ENCODE results near the gene IGFN1. TPM values are rescaled to one million over a fixed set of nuclear protein-coding genes. Genes with fewer than 3 reads are reported as not detected.

The IGFN1 gene
- total RNA-seq, 2 donors from 2014 or later: not detected

DNA sequence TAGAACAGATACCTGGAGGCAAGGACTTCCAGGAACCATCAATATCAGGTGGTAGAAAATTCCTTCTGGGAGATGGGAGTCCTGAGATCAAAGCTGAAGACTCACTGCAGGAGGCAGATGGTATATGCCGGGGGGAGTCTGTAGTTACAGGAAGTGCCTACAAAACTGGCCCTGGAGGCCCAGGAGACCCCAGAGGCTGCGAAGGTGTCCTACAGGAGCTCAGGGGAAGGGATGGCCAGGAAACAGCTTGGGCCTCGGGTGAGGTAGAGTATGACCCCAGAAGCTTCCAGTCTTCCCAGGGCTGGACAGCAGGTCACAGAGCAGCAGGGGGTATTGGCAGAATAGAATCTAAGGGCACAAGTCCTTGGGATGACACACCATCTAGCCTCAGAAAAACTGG, 16.4 kb downstream of the IGFN1 start:
- Mint-ChIP-seq H3K4me1 (peaks cover 5% of the 10 kb centered on the region), H3K27me3 (peaks cover 62% of the 10 kb centered on the region), H3K36me3 (ENCODE audit: low read depth) (peaks cover 7% of the 10 kb centered on the region), H3K27ac (no peak overlapping the region), H3K4me3 (no peak overlapping the region)
- DNase-seq (no peak), ATAC-seq (no peak)
- no peaks in the 10 kb centered on the region for H3K9me3 ChIP-seq (ENCODE audit: control insufficient read depth, low read length, poor library complexity, severe bottlenecking)

DNA sequence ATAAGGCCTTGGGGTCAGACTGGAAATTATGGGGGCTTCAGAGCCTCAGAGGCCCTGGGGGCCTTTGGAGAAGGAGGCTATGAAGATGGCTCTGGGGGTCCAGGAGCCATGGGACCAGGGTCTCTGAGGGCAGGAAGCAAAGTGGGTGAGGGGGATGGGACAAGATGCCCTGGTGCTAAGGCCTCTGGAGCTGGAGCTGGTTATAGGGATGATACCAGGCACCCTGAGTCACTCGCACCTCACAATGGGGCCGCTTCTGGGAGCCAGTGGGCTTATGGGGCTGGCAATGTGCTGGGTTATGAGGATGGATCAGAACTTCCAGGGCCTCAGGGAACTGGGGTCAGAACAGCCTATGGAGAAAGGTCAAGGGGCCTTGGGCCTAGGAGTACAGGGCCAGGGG, 17.6 kb downstream of the IGFN1 start:
- Mint-ChIP-seq H3K27me3 (peaks cover 73% of the 10 kb centered on the region), H3K4me3 (no peak overlapping the region), H3K36me3 (ENCODE audit: low read depth) (peaks cover 7% of the 10 kb centered on the region), H3K27ac (no peak overlapping the region), H3K4me1 (peaks cover 6% of the 10 kb centered on the region)
- no peaks in the 10 kb centered on the region for H3K9me3 ChIP-seq (ENCODE audit: control insufficient read depth, low read length, poor library complexity, severe bottlenecking)
- ATAC-seq: no peak
- no peak for DNase-seq

DNA sequence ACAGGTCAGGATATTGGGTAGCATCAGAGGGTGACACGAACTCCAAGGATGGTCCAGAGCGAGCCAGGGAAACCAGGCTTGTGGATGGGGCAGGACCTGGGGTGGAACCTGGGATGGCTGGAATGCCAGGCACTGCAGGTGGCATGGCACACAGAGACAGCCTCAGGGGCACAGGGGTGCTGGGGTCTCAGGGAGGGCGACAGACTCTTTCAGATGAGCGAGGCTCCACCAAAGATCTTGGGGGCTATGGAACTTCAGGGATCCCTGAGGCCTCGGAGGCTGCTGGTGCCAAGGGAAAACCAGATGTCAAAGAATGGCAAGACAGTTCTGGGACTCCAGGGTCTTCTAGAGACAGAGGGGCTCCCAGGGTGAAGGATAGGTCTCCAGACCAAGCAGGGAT, 21.4 kb downstream of the IGFN1 start:
- ATAC-seq: no peak
- Mint-ChIP-seq H3K27ac (no peak overlapping the region), H3K4me3 (no peak overlapping the region), H3K27me3 (peaks cover 59% of the 10 kb centered on the region), H3K4me1 (peaks cover 6% of the 10 kb centered on the region), H3K36me3 (ENCODE audit: low read depth) (peaks cover 5% of the 10 kb centered on the region)
- H3K9me3 ChIP-seq (ENCODE audit: control insufficient read depth, low read length, poor library complexity, severe bottlenecking): no peaks in the 10 kb centered on the region
- DNase-seq: no peak

DNA sequence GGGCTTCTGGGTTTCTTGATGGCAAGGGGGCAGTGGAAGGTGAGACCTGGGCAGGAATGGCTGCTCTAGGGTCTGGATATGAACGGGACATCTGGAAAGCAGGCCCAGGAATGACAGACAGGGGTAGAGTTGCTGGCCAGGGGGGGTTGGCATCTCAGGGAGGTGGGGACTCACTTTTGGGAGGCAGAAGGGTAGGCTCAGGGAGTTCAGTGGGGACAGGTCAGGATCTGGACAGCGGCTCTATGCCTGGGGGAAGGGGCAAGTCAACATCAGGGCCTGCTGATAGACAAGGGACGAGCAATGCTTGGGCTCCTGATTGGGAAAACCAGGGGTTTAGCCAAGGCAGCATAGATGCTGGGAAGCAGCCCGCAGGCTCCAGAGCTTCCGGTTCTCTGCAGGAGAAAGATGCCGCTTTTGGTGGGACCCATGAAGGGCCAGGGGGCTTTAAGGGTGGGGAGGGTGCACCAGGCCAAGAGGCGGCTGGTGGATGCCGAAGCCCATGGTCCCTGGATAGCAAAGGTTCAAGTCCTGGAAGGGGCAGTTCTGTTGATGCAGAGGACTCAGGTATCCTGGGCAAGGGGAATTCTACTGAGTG, 21.9 kb downstream of the IGFN1 start:
- DNase-seq (no peak), ATAC-seq (no peak)
- H3K27ac Mint-ChIP-seq: no peak overlapping the region
- no peak overlapping the region for H3K4me3 Mint-ChIP-seq
- peaks cover 5% of the 10 kb centered on the region for H3K36me3 Mint-ChIP-seq (ENCODE audit: low read depth)
- peaks cover 6% of the 10 kb centered on the region for H3K4me1 Mint-ChIP-seq
- H3K27me3 Mint-ChIP-seq: peaks cover 54% of the 10 kb centered on the region
- no peaks in the 10 kb centered on the region for H3K9me3 ChIP-seq (ENCODE audit: control insufficient read depth, low read length, poor library complexity, severe bottlenecking)

DNA sequence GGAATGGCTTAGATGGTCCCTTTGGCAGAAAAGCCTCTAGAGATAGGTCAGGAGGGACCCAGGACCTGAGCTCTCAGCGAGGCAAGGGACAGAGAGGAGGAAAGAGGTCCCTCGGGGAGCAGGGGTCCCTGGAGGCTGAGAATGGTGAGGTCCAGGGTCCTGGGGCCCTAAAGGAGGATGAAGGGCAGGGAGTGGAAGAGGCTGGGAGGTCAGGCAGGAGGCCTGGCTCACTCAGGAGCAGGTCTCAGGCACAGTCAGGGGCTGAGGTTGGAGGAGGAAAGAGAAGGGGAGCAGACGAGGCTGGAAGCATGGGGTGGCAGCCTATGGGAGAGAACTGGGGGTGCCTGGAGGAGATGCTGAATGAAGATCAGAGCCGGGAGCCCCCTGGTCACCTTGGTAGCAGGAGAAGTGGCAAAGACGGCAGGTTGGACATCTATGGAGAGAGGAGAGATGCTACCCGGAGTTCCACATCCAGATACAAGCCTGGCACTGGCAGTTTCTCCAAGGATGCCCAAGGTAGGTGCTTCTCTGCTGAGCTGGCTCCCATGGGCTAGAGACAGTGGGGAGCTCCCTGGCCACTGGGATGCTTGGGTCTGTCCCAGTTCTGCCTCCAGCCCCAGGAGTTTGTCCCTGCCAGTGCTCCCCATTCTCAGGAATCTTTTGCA, 22.6 kb downstream of the IGFN1 start:
- ATAC-seq (no peak), DNase-seq (no peak)
- no peak overlapping the region for H3K27ac Mint-ChIP-seq
- peaks cover 6% of the 10 kb centered on the region for H3K4me1 Mint-ChIP-seq
- H3K27me3 Mint-ChIP-seq: peaks cover 47% of the 10 kb centered on the region
- H3K9me3 ChIP-seq (ENCODE audit: control insufficient read depth, low read length, poor library complexity, severe bottlenecking): no peaks in the 10 kb centered on the region
- H3K36me3 Mint-ChIP-seq (ENCODE audit: low read depth): peaks cover 5% of the 10 kb centered on the region
- no peak overlapping the region for H3K4me3 Mint-ChIP-seq

DNA sequence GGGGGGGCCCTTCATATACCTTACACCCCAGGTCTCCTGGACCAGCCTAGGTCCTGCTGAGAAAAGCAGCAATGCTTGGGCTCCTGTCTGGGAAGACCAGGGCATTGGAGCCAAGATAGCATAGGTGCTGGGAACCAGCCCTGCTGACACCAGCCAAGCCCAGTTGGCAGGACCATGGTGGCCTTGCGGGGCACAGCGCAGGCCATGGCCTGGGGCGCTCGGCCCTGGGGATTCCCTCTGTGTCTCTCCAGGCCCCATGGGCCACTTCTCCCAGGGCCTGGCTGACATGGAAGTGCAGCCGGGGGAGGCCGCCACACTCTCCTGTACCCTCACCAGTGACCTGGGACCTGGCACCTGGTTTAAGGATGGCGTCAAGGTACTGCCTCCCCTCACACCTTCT, 23.3 kb downstream of the IGFN1 start:
- Mint-ChIP-seq H3K27me3 (peaks cover 40% of the 10 kb centered on the region), H3K4me1 (peaks cover 6% of the 10 kb centered on the region), H3K36me3 (ENCODE audit: low read depth) (peaks cover 5% of the 10 kb centered on the region), H3K4me3 (no peak overlapping the region), H3K27ac (no peak overlapping the region)
- no peak for DNase-seq
- H3K9me3 ChIP-seq (ENCODE audit: control insufficient read depth, low read length, poor library complexity, severe bottlenecking): no peaks in the 10 kb centered on the region
- no peak for ATAC-seq

DNA sequence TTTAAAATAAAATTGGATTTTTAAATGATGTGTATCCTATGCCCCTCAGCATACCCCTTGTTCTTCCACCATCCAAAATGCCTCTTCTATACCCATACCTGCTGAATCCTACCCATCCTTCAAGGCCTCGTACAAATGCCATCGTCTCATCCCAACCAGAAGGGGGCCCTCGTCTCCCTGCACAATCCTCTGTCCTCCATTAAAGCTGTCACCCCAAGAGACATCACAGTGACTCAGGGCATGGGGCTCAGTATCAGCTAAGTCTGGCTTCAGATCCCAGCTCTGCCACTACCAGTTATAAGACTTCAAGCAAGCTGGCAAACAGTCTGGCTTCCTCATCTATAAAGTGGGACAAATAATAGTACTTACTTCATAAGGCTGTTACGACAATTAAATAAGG, 23.8 kb downstream of the IGFN1 start:
- H3K4me3 Mint-ChIP-seq: no peak overlapping the region

DNA sequence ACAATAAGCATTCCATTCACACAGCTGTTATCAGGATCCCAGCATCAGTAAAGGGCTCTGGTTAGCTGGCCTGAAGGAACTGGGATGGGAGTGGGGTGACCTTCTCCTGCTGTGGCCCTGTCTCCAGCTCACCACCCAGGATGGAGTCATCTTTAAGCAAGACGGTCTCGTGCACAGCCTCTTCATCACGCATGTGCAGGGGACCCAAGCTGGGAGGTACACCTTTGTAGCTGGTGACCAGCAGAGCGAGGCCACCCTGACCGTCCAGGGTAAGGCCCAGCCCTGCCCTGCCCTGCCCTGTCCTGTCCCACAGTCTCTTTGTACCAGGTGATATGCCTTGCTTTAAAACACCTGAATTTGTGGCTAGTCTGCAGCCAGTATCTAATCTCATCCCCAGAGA, 24.3 kb downstream of the IGFN1 start:
- Mint-ChIP-seq H3K36me3 (ENCODE audit: low read depth) (peaks cover 2% of the 10 kb centered on the region), H3K4me3 (no peak overlapping the region), H3K27me3 (peaks cover 32% of the 10 kb centered on the region), H3K4me1 (peaks cover 6% of the 10 kb centered on the region), H3K27ac (no peak overlapping the region)
- no peak for ATAC-seq
- H3K9me3 ChIP-seq (ENCODE audit: control insufficient read depth, low read length, poor library complexity, severe bottlenecking): no peaks in the 10 kb centered on the region
- no peak for DNase-seq

More for the DNA sequence above, 23.8 kb downstream of the IGFN1 start:
- H3K36me3 Mint-ChIP-seq (ENCODE audit: low read depth): peaks cover 3% of the 10 kb centered on the region
- DNase-seq: no peak
- peaks cover 6% of the 10 kb centered on the region for H3K4me1 Mint-ChIP-seq
- peaks cover 35% of the 10 kb centered on the region for H3K27me3 Mint-ChIP-seq
- no peak overlapping the region for H3K27ac Mint-ChIP-seq
- no peak for ATAC-seq
- no peaks in the 10 kb centered on the region for H3K9me3 ChIP-seq (ENCODE audit: control insufficient read depth, low read length, poor library complexity, severe bottlenecking)

DNA sequence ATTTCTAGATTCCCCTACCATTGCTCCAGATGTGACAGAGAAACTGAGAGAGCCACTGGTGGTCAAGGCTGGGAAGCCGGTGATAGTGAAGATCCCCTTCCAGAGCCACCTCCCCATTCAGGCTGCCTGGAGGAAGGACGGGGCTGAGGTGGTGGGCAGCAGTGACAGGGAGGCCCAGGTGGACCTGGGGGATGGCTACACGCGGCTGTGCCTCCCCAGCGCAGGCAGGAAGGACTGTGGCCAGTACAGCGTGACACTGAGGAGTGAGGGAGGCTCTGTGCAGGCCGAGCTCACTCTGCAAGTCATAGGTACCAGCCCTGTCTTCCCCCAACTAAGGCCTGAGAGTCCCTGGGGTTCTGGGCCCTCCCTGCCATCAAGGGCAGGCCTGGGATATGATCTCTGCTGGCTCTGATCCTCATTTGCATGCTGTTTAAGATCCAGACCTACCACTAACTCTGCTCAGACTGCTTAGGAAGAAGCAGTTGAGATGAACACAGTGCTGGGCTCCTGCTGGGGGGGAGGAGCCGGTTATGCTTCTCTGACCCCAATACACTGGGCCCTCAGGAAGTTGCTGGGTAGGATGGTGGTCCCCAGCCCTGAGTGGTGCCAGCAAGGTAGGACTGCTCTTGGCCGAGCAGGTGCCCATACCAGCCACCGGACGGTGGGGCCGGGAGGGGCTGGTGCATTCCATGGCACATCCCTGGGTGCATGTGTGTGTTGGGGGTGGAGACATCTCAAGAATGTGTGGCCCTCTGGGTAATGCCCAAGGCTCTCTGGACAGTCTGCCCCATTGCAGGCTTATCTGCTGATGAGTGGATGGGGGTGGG, 25.1 kb downstream of the IGFN1 start:
- DNase-seq (no peak), ATAC-seq (no peak)
- Mint-ChIP-seq H3K27me3 (peaks cover 30% of the 10 kb centered on the region), H3K4me3 (no peak overlapping the region), H3K36me3 (ENCODE audit: low read depth) (peaks cover 2% of the 10 kb centered on the region), H3K4me1 (peaks cover 6% of the 10 kb centered on the region), H3K27ac (no peak overlapping the region)
- H3K9me3 ChIP-seq (ENCODE audit: control insufficient read depth, low read length, poor library complexity, severe bottlenecking): no peaks in the 10 kb centered on the region

DNA sequence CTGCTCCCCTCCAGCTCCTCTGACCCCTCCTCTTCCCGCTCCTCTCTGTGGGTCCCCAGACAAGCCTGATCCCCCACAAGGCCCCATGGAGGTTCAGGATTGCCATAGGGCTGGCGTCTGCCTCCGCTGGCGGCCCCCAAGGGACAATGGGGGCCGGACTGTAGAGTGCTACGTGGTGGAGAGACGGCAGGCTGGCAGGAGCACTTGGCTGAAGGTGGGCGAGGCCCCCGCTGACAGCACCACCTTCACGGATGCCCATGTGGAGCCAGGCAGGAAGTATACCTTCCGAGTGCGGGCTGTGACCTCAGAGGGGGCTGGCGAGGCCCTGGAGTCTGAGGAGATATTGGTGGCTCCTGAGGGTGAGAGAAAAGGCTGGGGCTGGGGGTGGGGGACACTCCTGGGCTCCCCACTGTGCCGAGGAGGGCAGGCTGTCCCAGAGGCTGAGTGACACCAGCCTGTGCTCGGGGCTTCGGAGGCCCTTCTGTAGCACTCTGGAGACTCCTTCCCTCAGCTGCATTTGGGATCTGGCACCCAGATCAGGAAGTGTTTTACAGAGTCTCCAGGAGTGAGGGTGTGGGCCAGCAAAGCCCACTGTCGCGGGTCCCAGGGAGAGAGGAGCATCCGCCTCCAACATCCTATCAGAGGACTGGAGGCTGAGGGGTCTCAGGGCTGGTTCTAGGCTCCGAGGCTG, 25.9 kb downstream of the IGFN1 start:
- ATAC-seq (no peak), DNase-seq (no peak)
- H3K9me3 ChIP-seq (ENCODE audit: control insufficient read depth, low read length, poor library complexity, severe bottlenecking): no peaks in the 10 kb centered on the region
- Mint-ChIP-seq H3K4me1 (peaks cover 8% of the 10 kb centered on the region), H3K27me3 (peaks cover 22% of the 10 kb centered on the region), H3K27ac (no peak overlapping the region), H3K36me3 (ENCODE audit: low read depth) (peaks cover 2% of the 10 kb centered on the region), H3K4me3 (no peak overlapping the region)

DNA sequence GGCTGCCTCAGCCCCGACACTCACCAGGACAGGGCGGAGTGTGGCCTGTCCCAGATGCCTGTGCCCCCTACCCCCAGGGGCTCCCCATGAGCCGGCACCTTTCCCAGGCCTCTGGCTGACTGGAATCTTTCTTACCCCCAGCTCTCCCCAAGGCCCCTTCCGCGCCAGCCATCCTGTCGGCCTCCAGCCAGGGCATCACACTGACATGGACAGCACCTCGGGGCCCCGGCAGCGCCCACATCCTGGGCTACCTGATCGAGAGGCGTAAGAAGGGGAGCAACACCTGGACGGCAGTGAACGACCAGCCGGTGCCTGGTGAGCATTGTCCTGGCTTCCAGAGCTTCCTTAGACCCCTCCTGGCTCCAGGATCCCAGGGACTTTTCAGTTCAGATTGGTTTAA, 26.5 kb downstream of the IGFN1 start:
- Mint-ChIP-seq H3K27ac (no peak overlapping the region), H3K27me3 (peaks cover 16% of the 10 kb centered on the region), H3K4me3 (no peak overlapping the region), H3K4me1 (peaks cover 5% of the 10 kb centered on the region), H3K36me3 (ENCODE audit: low read depth) (no peaks in the 10 kb centered on the region)
- no peak for ATAC-seq
- no peaks in the 10 kb centered on the region for H3K9me3 ChIP-seq (ENCODE audit: control insufficient read depth, low read length, poor library complexity, severe bottlenecking)
- no peak for DNase-seq

DNA sequence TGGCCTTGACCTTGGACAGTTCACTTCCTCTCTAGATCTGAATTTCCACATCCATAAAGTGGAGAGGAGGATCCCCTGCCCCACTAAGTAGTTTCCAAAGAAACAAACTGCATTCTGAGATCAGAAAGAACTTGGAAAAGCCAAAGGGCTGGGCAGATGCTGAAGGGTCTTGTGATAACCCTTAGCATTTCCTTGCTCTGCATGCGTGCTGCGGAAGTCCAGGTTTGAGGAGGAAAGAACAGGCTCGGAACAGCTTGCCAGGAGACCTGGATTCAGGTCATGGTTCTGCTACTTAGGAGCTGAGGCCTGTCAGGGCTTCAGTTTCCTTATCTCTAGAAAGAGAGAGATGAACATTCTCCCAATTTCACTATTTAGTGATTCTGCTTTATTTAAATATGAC, 27.2 kb downstream of the IGFN1 start:
- no peak for DNase-seq
- no peaks in the 10 kb centered on the region for H3K9me3 ChIP-seq (ENCODE audit: control insufficient read depth, low read length, poor library complexity, severe bottlenecking)
- H3K27ac Mint-ChIP-seq: no peak overlapping the region
- H3K27me3 Mint-ChIP-seq: peaks cover 9% of the 10 kb centered on the region
- H3K4me1 Mint-ChIP-seq: peaks cover 5% of the 10 kb centered on the region
- H3K4me3 Mint-ChIP-seq: no peak overlapping the region
- ATAC-seq: no peak
- no peaks in the 10 kb centered on the region for H3K36me3 Mint-ChIP-seq (ENCODE audit: low read depth)

DNA sequence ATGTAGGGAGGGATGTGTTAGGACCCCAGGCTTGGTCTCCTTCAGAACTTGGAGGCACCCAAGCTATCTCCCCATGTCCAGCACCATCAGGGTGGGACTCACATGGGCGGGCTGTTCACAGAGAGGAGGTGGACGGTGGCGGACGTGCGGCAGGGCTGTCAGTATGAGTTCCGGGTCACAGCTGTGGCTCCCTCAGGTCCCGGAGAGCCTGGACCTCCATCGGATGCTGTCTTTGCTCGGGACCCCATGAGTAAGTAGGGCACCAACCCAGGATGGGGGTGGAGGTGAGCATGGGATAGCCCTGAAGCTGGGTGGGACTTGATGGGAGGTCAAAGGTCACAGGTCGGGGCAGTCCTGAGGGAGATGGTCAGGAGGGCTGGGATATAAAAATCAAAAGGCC, 27.8 kb downstream of the IGFN1 start:
- H3K4me3 Mint-ChIP-seq: no peak overlapping the region
- no peak overlapping the region for H3K27ac Mint-ChIP-seq
- DNase-seq: no peak
- no peaks in the 10 kb centered on the region for H3K9me3 ChIP-seq (ENCODE audit: control insufficient read depth, low read length, poor library complexity, severe bottlenecking)
- H3K4me1 Mint-ChIP-seq: peaks cover 3% of the 10 kb centered on the region
- no peak for ATAC-seq
- no peaks in the 10 kb centered on the region for H3K36me3 Mint-ChIP-seq (ENCODE audit: low read depth)
- H3K27me3 Mint-ChIP-seq: peaks cover 4% of the 10 kb centered on the region
